ENCODE data around the gene CNN2. TPM values are rescaled to one million over a fixed set of nuclear protein-coding genes. Genes with fewer than 3 reads are reported as not detected.
A peak's percentile ranks its signal among the peaks of the same experiment; 100 is the strongest.

The CNN2 gene
- total and polyA plus RNA-seq, 2 of the 13 experiments (the other 11 are each of a cell fraction or from before 2014, with no cell fraction given): 63.6 to 70.0 TPM

GRCh38 chr19:980133-980998 is 46.0 kb upstream of the CNN2 start (continued):
- TF ChIP-seq ZNF607 (CRISPR knock-in tag; IDR thresholded peaks at IDR 0.05; ENCODE audit: borderline replicate concordance) (no peak), AFF4 (CRISPR knock-in tag; IDR thresholded peaks at IDR 0.05) (peak; percentile 68; the same call in 1 of the 2 replicates), ZC3H13 (CRISPR knock-in tag; IDR thresholded peaks at IDR 0.05) (peak; percentile 79; the same call in 1 of the 2 replicates), ZNF503 (CRISPR knock-in tag; IDR thresholded peaks at IDR 0.05) (peak; percentile 47), ZNF615 (CRISPR knock-in tag; IDR thresholded peaks at IDR 0.05; ENCODE audit: borderline replicate concordance) (no peak), SNRNP70 (IDR thresholded peaks at IDR 0.05; ENCODE audit: low read depth, low read length) (no peak), BCL6 (CRISPR knock-in tag; IDR thresholded peaks at IDR 0.05) (peak; percentile 93), TMF1 (CRISPR knock-in tag; IDR thresholded peaks at IDR 0.05; ENCODE audit: low read depth) (no peak), ZSCAN25 (CRISPR knock-in tag; IDR thresholded peaks at IDR 0.05) (peak; percentile 53; the same call in 1 of the 2 replicates), ZNF558 (CRISPR knock-in tag; IDR thresholded peaks at IDR 0.05; ENCODE audit: borderline replicate concordance) (no peak), ZNF552 (CRISPR knock-in tag; IDR thresholded peaks at IDR 0.05; ENCODE audit: borderline replicate concordance) (no peak; the same call in 1 of the 2 replicates), ZNF629 (CRISPR knock-in tag; conservative IDR thresholded peaks at IDR 0.05) (0 out of 2 replicates have a peak, but pooled peaks have one; percentile 31), ZNF160 (CRISPR knock-in tag; IDR thresholded peaks at IDR 0.05) (peak; percentile 60; the same call in 1 of the 2 replicates), ZNF709 (CRISPR knock-in tag; IDR thresholded peaks at IDR 0.05) (0 out of 2 replicates have a peak, but pooled peaks have one; percentile 61), SMARCE1 (IDR thresholded peaks at IDR 0.05; ENCODE audit: borderline replicate concordance) (no peak), AHR (CRISPR knock-in tag; IDR thresholded peaks at IDR 0.05) (no peak), GABPB1 (CRISPR knock-in tag; IDR thresholded peaks at IDR 0.05) (peak; percentile 83), ARID4A (CRISPR knock-in tag; IDR thresholded peaks at IDR 0.05; ENCODE audit: borderline replicate concordance) (peak; percentile 77), ZNF143 (CRISPR knock-in tag; IDR thresholded peaks at IDR 0.05) (peak; percentile 45; the same call in 1 of the 2 replicates), ZNF256 (CRISPR knock-in tag; conservative IDR thresholded peaks at IDR 0.05) (no peak)

All from HepG2 (cell line).